ENCODE measurements around the gene CYP2U1.
"Not testable (repeated sequence)": the region's sequence is repeated elsewhere in the genome, so short reads cannot be mapped to it uniquely, and the experiment has no call there.

Gene CYP2U1

DNA sequence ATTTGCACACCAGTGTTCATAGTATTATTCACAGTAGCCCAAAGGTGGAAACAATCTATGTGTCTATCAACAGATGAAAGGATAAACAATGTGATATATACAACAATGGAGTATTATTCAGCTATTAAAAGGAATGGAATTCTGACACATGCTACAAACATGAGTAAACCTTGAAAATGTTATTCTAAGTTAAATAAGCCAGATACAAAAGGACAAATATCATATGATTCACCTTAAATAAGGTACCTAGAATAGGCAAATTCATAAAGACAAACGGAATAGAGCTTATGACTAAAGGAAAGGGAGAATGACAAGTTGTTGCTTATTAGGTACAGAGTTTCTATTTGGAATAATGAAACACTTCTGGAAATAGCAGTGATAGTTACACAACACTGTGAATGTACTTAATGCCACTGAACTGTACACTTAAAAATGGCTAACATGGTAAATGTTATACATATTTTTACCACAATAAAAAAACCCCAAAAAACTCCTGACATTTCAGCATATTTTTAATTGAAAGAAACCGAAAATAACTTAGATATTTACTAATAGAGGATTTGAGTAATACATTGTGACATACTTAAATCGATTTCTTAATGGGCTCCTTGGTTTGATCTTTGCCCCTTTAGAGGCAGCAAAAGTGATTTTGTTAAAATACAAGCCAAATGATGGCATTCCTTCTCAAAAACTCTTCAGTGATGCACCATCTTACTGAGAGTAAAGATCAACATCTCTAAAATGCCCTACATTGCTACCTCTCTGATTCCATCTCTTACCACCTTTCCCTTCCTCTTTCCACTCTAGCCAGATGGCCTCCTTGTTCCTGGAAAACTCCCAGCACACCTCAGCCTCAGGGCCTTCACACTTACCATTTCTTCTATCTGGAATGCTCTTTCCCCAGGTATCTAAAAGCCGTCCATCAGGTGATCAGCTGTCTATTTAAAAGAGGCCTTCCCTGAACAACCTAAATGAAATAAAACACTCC, 8.6 kb upstream of the CYP2U1 start:
- no peak for DNase-seq (ENCODE audit: low read depth)

DNA sequence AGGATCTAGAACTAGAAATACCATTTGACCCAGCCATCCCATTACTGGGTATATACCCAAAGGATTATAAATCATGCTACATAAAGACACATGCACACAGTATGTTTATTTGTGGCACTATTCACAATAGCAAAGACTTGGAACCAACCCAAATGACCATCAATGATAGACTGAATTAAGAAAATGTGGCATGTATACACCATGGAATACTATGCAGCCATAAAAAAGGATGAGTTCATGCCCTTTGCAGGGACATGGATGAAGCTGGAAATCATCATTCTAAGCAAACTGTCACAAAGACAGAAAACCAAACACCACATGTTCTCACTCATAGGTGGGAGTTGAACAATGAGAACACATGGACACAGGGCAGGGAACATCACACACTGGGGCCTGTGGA, 5.6 kb upstream of the CYP2U1 start:
- DNase-seq (ENCODE audit: low read depth), result not testable (repeated sequence)

DNA sequence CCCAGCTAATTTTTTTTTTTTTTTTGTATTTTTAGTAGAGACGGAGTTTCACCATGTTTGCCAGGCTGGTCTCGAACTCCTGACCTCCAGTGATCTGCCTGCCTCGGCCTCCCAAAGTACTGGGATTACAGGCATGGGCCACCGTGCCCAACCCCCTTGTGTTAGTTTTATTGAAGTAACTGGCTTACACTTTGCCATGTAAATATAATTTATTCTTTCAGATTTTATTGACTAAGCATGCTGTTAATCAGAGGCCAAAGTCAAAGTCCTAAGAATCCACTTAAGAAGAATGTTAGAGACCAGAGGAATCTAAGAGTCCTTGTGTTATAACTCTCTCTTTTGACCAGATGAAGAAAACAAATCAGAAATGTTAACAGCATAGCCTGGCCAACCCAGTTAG, 4.5 kb upstream of the CYP2U1 start:
- not testable (repeated sequence) for DNase-seq (ENCODE audit: low read depth)

DNA sequence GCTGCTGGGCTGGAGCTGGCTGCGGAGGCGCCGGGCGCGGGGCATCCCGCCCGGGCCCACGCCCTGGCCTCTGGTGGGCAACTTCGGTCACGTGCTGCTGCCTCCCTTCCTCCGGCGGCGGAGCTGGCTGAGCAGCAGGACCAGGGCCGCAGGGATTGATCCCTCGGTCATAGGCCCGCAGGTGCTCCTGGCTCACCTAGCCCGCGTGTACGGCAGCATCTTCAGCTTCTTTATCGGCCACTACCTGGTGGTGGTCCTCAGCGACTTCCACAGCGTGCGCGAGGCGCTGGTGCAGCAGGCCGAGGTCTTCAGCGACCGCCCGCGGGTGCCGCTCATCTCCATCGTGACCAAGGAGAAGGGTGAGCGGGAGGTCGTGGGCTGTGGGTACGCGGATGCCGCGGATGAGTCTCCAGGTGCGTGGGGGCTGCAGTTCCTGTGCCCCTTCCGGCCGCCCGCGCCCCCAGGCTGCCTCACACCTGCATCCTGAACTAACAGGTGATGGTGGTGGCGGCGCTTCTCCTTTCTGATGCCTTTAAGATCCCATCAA, 499 bp downstream of the CYP2U1 start:
- DNase-seq (ENCODE audit: low read depth), result no peak

DNA sequence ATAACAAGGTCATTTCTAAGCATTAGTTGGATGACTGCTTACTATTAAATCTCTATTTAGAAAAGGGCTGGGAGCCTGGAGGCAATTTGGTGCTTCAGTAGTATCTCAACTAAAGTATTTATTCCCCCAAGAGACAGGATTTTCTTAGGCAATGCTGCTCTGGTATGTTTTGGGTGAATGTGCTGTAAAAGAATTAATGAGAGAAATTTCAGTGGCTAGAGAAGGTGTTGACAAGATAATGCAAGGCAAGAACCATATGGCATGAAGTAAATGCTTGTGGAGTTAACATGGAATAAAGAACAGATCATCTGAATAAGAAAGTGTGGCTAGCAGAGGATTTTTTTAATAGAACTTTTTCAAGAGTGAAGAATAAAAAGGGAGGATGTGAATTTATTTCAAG, 3.9 kb downstream of the CYP2U1 start:
- DNase-seq (ENCODE audit: low read depth), result no peak

DNA sequence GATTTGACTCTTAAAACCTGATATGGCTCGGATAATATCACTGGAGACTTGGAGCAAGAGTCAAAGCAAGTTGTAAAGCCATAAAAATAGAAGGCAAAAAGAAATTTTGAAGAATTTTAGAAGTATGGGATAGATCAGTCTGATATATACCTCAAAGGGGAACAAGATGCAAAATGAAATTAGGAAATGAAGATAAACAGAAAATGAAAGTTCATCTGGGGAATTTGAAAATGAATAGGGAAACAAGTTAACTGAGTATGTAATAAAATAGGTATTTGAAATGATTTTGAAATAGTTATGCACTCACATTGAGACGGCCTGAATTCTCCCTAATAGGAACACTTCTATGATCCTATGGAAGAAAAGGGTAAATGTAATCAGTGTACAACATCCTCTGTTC, 5.7 kb downstream of the CYP2U1 start:
- DNase-seq (ENCODE audit: low read depth), result no peak

DNA sequence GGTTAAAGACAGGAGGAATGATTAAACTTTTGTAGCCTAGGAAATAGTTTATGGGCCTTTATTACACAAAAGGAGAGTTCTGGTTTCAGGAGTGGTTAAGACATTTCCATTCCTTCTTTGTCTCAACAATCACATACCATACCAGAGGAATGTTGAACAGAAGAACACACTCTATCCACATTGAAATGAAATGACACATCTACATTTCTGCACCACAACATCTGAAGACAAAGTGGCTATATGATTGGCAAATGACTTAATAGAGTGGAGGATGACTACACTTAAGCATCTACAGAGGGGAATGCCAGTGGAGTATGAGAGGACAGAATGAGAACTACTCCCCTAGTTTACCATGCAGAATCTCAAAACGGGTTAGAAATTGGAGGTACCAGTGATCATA, 8.0 kb downstream of the CYP2U1 start:
- DNase-seq (ENCODE audit: low read depth), result no peak

DNA sequence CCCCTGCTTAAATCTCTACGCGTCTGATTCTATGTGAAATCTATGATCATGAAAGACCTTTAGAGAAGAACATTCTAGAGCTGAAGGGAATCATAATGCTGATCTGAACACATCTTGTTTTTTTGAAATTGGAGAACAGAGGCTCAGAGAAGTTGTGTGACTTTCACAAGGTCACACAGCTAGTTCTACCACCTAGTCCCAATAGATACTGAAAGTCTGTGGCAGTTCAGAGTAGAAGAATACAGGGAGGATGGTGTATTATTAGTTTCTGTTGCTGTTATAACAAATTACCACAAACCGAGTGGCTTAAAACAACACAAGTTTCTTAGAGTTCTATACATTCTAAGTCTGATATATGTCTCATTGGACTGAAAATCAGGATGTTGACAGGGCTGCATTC, 14.5 kb downstream of the CYP2U1 start:
- DNase-seq (ENCODE audit: low read depth), result no peak

DNA sequence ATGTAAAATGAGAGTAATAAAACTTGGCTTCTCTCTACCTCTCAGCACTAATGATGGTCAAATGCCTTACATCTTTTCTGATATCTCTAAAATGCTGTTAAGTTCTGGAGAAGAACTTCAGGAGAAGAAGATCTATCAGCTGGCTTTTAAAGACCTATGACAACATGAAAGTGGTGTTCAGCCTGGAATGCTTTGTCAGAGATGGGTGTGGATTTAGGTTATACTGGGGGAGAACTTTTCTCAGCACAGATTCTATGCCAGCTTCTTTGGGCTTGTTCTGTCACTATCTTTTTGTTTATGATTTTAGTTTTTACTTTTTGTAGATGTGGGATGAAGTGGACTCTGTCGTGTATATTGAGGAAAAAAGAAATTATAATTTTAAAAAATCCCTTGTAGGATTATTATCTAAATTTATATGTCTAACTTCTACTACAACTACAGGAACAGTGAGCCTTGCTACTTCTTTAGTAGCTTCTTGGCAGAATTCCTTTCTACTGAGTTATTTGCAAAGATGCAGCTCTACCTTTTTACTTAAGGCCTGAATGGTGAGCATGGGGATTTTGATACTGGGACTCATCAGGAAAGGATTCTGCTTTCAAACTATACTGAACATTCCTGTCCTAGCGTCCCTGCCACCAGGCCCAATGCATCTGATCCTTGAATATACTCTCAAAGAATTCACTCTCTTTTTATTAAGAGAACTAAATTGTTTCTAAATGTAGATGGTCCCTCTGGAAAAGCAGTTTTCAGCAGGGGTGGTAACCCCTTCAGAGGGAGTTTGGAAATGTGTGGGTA, 19.6 kb downstream of the CYP2U1 start:
- no peak for DNase-seq (ENCODE audit: low read depth)

DNA sequence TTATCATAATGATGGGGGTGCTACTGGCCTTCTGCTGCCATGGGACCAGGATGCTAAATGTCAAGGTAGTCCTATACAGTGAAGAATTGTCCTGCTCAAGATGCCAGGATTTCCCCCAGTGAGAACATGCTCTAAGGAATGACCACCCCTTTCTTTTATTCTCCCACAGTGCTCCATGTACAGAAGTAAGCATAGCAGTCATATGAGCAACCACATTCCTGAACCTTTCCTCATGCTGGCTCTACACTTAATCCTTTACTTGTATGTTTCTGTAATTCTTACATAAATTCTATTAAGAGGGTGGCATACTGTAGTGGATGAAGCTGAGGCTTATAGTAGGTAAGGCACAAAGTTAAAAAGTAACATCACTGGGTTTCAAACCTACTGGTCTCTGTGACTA, 20.2 kb downstream of the CYP2U1 start:
- DNase-seq (ENCODE audit: low read depth), result peak; percentile 24

DNA sequence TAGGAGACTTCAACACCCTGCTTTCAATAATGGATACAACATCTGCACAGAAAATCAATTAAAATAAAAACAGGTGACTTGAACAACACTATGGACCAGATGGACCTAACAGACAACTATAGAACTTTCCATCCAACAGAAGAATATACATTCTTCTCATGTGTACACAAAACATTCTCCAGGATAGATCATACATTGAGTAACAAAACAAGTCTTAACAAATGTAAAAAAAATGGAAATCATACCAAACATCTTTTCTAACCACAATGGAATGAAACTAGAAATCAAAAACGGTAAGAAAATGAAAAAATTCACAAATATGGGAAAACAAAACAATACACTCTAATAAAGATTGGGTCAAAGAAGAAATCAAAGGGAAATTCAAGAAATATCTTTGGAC, 24.7 kb downstream of the CYP2U1 start:
- no peak for DNase-seq (ENCODE audit: low read depth)

DNA sequence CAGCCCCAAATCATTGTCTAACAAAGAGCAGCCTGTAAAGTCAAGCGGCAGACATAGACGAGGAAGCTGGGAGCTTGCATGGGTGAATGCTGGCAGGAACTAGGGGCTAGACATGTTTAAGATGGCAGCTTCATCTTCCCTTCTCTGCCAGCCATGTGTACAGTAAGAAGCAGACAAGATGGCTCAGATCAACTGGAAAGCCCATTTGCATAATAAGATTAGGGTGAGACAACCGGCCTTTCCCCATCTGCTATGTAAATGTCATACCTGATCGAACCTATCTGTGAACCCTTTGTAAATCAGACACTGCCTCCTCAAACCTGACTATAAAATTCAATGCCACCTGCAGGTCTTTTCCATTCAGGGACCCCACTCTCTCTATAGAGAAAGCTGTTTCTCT, 35.6 kb downstream of the CYP2U1 start:
- DNase-seq (ENCODE audit: low read depth), result no peak

DNA sequence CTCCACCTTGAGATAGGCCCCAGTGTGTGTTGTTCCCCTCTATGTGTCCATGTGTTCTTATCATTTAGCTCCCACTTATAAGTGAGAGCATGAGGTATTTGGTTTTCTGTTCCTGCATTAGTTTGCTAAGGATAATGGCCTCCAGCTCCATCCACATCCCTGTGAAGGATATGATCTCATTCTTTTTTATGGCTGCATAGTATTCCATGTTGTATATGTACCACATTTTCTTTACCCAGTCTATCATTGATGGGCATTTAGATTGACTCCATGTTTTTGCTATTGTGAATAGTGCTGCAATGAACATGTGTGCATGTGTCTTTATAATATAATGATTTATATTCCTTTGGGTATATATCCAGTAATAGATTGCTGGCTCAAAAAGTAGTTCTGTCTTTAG, 36.2 kb downstream of the CYP2U1 start:
- DNase-seq (ENCODE audit: low read depth), result not testable (repeated sequence)

DNA sequence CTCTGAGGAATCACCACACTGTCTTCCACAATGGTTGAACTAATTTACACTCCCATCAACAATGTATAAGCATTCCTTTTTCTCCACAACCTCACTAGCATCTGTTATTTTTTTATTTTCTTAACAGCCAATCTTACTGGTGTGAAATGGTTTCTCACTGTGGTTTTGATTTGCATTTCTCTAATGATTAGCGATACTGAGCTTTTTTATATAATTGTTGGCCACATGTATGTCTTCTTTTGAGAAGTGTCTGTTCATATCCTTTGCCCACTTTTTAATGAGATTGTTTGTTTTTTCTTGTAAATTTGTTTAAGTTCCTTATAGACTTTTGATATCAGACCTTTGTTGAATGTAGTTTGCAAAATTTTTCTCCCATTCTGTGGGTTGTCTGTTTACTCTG, 36.6 kb downstream of the CYP2U1 start:
- DNase-seq (ENCODE audit: low read depth), result not testable (repeated sequence)

DNA sequence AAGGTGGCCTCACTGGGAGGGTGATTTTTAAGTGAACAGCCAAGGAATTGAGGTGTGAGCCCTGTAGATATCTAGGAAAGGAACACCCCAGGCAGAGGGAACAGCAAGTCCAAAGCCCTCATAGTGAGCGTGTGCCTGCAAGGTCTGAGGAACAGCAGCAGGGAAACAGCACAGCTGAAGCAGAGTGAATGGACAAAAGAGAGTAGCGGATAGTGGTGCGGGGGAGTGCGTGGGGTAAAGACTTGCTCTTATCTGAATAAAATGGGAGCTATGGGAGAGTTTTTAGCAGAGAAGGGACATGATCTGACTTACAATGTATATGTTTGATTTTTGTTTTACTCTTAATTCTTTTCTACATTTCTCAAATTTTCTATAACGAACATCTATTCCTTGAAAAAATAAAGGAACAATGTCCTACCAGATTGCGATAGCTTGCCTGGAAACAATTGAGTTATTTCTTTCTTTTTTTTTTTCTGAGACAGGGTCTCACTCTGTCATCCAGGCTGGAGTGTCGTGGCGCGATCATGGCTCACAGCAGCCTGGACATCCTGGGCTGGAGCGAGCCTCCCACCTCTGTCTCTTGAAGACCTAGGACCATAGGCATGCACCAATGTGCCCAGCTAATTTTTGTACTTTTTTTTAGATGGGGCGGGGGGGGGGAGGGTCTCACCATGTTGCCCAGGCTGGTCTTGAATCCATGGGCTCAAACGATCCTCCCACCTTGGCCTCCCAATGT, 38.9 kb downstream of the CYP2U1 start:
- no peak for DNase-seq (ENCODE audit: low read depth)

DNA sequence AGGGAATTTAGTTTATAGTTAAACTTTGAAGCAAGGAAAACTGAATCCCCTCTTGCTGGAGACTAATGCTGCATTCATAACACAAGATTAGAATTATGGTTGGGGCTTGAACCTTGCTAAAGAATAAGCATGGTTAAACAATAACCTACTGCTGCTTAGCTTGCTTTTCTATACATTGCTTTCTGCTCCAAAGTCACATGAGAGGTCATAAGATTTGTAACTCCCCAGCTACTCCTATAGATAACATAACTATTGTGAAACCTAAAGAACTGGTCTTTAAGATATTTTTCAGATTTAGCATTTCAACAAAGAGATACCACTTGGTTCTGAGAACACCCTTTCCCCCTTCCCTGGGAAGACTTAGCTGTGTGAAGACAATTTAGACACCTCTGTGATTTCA, 41.3 kb downstream of the CYP2U1 start:
- no peak for DNase-seq (ENCODE audit: low read depth)

DNA sequence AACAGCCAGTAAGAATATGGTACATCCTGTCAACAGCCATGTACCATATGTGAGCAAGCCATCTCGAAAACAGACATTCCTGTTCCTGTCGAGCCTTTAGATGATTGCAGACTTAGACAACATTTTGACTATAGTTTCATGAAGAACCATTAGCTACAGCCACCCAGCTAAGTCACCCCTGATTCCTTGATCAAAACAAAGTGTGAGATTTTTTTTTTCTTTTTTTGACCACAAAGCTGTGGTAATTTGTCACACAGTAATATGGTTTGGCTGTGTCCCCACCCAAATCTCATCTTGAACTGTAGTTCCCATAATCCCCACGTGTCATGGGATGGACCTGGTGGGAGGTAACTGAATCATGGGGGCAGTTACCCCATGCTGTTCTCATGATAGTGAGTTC, 43.2 kb downstream of the CYP2U1 start:
- DNase-seq (ENCODE audit: low read depth), result no peak

DNA sequence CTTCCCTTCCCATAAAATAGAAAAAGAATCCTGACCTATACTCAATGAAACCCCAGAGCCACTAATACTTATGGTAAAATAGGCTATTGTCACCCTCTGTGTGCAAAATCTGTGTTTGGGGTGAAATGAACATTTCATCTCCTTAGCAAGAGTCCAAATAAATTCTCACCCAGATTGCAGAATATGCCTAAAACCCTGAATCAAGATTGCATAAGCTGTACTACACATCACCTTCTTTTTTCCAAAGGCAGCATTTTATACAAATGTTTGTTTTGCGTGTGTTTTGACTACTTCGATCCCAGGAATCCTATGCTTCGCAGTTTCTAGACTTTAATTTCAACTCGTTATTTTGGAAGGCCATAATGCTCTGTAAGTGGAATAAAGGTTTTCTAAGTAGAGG, 46.1 kb downstream of the CYP2U1 start:
- no peak for DNase-seq (ENCODE audit: low read depth)

DNA sequence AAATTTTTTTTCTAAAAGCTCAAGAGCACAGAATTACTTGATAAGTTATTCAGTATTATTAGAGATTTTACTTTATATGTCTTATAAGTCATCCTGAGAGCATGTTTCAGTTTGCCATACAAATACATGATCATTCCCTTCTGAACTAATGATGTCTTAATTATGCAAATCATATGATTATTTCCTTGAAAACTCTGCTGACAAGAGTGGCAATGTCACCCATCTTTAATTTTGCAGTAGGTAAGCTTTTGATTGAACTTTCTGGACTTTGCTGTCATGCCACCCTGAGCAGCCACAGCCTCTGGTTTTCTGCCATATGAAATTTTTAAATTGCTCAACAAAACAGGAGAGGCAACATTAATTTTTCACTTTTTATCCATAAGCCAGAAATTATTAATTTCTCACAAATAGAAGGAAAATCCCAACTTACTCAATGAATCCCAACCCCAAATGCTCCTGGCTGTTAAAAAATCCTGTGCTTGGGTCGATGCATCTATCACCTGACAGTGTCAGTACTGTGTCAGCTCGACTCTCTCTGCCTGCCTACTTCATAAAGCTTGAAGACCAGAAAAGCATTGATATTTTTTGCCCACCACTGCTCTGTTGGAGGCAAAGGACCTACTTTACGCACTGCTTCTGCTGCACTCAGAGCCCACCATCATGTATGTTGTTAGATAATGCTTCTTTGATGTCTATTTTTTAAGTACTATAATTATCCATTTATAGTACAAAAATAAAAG, 46.8 kb downstream of the CYP2U1 start:
- no peak for DNase-seq (ENCODE audit: low read depth)

DNA sequence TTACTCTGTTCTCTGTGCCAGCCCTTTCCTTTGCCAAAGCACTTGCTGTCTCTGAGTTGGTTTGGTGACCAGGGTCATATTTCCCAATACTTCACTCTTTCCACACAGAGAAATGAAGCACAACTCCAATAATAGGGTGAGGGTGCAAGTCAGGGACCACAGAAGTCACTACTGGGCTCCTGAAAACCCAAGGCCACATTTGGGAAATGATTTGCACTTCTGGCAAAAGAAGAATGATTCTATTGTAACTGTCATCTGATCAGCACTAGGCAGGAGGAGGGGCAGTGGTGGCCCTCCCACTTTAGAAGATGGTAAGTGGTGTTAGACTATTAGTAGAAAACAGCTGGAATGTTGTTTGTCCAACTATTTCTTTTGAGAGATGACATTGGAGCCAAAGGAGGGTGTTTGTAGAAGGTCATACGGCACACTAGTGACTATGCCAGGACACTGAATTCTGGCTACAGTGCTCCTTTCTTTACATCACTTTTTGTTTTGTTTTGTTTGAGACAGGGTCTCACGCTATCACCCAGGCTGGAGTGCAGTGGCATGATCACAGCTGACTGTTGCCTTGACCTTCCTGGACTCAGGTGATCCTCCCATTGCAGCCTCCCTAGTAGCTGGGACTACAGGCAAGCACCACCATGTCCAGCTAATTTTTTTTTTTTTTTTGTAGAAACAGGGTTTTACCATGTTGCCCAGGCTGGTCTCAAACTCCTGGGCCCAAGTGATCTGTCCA, 47.5 kb downstream of the CYP2U1 start:
- no peak for DNase-seq (ENCODE audit: low read depth)
